ENCODE data around the gene CCDC201.
A peak's percentile ranks its signal among the peaks of the same experiment; 100 is the strongest.
"Not testable (repeated sequence)": the region's sequence is repeated elsewhere in the genome, so short reads cannot be mapped to it uniquely, and the experiment has no call there.

CCDC201 gene

DNA sequence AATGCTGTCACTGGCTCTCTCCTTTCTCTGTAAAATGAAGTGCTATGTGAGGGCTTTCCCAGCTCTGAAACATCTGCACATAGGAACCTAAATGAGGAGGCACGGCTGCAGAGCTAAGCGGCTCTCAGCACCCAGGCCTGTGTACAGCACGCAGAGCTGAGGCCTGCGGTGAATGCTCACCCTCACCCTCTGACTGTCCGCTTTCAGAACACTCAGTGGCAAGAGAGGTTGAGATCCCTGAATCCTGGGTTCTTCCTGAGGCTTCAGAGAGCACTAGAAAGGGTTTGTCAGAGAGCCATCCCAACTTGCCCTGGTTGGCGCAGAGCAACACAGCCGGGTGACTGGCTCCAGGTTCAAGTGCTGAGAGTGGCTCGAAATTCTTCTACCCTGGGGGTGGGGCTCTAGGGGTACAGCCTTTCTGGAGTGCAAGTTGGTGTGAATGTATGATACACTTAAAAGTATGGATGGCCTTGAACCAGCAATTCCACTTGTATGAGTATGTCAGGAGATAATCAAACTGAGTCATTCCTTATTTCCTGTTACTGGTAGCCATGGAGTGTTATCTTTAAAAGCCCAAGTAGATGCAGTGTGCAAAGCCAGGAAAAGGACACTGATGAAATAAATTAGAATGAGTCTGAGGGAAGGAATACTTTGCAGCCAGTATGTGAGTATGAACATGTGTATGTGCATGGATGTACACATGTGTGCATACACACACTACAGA lies 1.7 kb upstream of the CCDC201 start:
- DNase-seq (ENCODE audit: low read depth) = peak; percentile 94

- DNase-seq (ENCODE audit: low read depth) = no peak
Measured at GRCh38 chr7:45873355-45873754, 473 bp upstream of the CCDC201 start.

DNA sequence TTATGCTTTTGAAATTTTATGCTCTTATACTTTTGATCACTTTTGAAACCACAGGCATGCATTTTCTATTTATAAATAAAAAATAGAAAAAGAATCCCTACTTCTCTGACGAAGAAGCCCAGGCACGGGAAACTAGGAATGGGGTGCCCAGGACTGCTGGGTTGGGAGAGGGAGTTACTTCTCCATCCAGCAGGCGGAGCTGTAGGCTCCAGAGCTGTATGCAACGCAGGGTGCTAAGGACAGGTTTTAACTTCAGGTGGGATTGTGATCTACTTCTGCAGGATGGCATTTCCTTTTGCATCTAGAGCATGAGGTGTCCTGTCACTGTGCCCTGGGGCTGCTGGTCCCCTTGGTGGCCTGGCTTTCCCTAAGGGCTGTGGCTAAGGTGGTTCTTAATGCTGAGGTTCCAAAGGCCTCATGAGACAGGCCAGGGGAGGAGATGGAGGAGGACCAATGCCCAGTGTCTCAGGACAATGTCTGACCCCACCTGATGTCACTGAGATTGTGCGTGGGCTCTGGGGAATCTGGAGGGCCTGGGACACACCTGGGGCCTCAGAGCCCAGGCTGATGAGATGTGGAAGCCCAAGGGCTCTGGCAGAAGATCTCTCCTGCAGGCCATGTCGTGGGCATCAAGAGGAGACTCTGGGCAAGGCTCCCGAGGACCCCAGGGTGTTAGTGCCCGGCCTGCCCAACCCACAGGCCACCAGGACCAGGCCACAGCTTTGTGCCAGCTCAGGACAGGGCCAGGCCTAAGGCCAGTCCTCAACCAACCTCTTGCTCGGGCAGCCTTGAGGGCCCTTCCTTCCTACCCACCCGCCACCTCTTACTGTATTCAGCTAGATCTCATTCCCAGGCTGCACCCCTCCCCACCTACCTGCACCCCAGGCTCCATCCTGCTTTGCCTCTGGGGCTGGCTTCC lies 507 bp downstream of the CCDC201 start:
- no peak for DNase-seq (ENCODE audit: low read depth)

GRCh38 chr7:45869426-45869825 lies 3.5 kb downstream of the CCDC201 start:
- peak; percentile 61 for DNase-seq (ENCODE audit: low read depth)

DNA sequence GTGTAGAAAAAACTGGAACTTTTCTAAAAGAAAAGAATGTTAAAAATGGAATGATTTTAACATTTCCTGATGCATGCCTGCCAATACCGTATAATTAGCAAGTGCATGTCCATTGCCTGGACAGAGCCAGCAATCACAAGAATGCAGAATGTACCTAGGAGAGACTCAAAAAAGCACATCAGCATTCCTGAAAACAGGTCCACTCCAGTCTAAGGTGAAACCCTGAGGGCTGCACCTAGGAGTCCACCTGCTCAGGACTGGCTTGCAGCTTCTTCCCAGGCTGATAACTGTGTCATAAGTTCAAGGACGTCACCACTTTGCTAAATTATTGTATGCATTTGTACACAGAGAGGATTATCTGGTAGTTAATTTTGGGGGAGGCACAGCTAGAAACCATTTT lies 5.4 kb downstream of the CCDC201 start:
- DNase-seq (ENCODE audit: low read depth) = no peak

- DNase-seq (ENCODE audit: low read depth) = no peak
Measured at GRCh38 chr7:45865594-45866410, 7.1 kb downstream of the CCDC201 start.

GRCh38 chr7:45863715-45864114 lies 9.2 kb downstream of the CCDC201 start:
- no peak for DNase-seq (ENCODE audit: low read depth)

DNA sequence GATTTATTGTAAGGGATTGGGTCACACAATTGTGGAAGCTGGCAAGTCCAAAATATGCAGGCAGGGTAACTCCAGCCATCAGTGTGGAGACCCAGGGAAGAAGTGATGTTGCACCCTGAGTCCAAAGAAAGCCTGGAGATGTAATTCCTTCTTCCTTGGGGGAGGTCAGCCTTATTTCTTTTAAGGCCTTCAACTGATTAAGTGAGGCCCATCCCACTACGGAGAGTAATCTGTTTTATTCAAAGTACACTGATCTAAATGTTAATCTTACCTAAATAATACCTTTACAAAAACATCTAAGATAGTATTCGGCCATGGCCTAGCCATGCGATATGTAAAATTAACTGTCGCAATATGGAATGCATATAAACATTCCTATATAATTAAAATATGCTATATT lies 16.0 kb downstream of the CCDC201 start:
- DNase-seq (ENCODE audit: low read depth) = not testable (repeated sequence)

GRCh38 chr7:45855680-45856079 lies 17.2 kb downstream of the CCDC201 start:
- DNase-seq (ENCODE audit: low read depth) = not testable (repeated sequence)

GRCh38 chr7:45853491-45853890 lies 19.4 kb downstream of the CCDC201 start:
- DNase-seq (ENCODE audit: low read depth) = not testable (repeated sequence)

- not testable (repeated sequence) for DNase-seq (ENCODE audit: low read depth)
Measured at GRCh38 chr7:45852984-45853383, 19.9 kb downstream of the CCDC201 start.

- not testable (repeated sequence) for DNase-seq (ENCODE audit: low read depth)
Measured at GRCh38 chr7:45848734-45849133, 24.1 kb downstream of the CCDC201 start.

DNA sequence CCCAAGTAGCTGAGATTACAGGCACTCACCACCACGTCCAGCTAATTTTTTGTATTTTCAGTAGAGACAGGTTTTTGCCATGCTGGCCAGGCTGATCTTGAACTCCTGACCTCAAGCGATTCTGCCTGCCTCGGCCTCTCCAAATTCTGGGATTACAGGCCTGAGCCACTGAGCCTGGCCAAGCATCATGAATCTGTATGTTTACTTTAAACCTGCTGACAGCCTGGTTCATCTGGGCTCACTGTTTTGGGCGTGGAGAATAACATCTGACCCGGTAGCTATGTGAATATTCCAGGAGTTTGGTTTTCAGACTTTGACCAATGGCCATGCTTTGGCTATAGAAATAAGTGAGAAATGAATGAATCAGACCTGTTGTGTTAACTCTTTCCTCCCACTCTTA lies 26.3 kb downstream of the CCDC201 start:
- DNase-seq (ENCODE audit: low read depth) = not testable (repeated sequence)

- DNase-seq (ENCODE audit: low read depth) = not testable (repeated sequence)
Measured at GRCh38 chr7:45841926-45842717, 30.8 kb downstream of the CCDC201 start.

DNA sequence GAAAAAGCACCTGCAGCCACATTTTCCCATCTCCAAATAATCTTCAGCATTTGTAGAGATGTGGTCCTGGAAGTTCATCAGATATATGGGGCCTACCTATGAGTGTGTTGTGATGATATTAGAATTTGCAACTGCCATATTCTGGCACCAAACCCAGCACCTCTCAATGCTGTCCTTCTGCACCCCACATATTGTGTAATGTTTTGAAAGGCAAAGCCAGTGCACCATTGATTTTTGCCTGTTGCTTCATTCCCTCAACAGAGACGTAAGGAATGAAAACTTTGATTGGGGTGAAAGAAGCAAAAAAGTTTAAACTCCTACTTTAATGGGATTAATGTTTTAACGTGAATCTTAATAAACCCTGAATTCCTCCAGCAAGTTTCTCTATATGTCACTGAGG lies 34.0 kb downstream of the CCDC201 start:
- DNase-seq (ENCODE audit: low read depth) = not testable (repeated sequence)

GRCh38 chr7:45832433-45833177 lies 40.3 kb downstream of the CCDC201 start:
- DNase-seq (ENCODE audit: low read depth) = not testable (repeated sequence)

- DNase-seq (ENCODE audit: low read depth) = not testable (repeated sequence)
Measured at GRCh38 chr7:45829846-45830245, 43.0 kb downstream of the CCDC201 start.

DNA sequence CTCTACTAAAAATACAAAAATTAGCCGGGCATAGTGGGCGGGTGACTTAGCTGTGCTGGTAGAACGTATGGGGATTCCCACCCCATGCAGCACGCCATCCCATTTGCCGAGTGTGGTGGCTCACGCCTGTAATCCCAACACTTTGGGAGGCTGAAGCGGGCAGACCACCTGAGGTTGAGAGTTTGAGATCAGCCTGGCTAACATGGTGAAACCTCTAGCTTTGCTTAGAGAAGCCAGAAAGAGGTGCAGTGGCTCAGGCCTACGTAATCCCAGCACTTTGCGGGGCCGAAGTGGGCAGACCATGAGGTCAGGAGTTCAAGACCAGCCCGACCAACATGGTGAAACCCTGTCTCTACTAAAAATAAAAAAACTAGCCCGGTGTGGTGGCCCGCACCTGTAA lies 45.2 kb downstream of the CCDC201 start:
- DNase-seq (ENCODE audit: low read depth) = not testable (repeated sequence)

DNA sequence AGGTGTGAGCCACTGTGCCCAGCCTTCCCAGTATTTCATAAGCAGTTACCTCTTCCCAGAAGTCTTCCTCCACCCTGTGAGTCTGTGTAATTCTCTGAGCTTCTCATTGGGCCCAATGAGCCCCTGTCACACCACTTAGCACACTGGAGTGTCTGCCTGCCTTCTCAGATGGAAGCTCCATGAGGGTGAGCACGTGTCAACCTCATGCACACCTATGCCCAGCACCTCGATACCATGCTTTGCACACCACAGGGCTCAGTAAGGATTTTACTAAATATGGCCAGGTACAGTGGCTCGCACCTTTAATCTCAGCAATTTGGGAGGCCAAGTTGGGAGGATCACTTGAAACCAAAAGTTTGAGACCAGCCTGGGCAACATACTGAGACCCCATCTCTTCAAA lies 46.3 kb downstream of the CCDC201 start:
- DNase-seq (ENCODE audit: low read depth) = not testable (repeated sequence)

GRCh38 chr7:45818763-45819162 lies 54.1 kb downstream of the CCDC201 start:
- DNase-seq (ENCODE audit: low read depth) = not testable (repeated sequence)

- DNase-seq (ENCODE audit: low read depth) = not testable (repeated sequence)
Measured at GRCh38 chr7:45817913-45818312, 55.0 kb downstream of the CCDC201 start.
